ENCODE measurements around the gene ABL2.
"Not testable (repeated sequence)": the region's sequence is repeated elsewhere in the genome, so short reads cannot be mapped to it uniquely, and the experiment has no call there.

Gene ABL2

GRCh38 chr1:179253286-179253972 lies 24.0 kb upstream of the ABL2 start:
- TF ChIP-seq CTCF (conservative IDR thresholded peaks at IDR 0.05; ENCODE audit: low read length): no peak
- H3K4me3 ChIP-seq (ENCODE audit: low read length): no peak overlapping the region
- peak; percentile 33 for DNase-seq (ENCODE audit: low read depth)

- no peak for DNase-seq (ENCODE audit: low read depth)
- TF ChIP-seq CTCF (conservative IDR thresholded peaks at IDR 0.05; ENCODE audit: low read length): no peak
- no peak overlapping the region for H3K4me3 ChIP-seq (ENCODE audit: low read length)
Measured at GRCh38 chr1:179252606-179253005, 23.1 kb upstream of the ABL2 start.

- H3K4me3 ChIP-seq (ENCODE audit: low read length): no peak overlapping the region
- peak; percentile 63 for DNase-seq (ENCODE audit: low read depth)
- peak; percentile 70 for TF ChIP-seq CTCF (conservative IDR thresholded peaks at IDR 0.05; ENCODE audit: low read length)
Measured at GRCh38 chr1:179251675-179252074, 22.2 kb upstream of the ABL2 start.

DNA sequence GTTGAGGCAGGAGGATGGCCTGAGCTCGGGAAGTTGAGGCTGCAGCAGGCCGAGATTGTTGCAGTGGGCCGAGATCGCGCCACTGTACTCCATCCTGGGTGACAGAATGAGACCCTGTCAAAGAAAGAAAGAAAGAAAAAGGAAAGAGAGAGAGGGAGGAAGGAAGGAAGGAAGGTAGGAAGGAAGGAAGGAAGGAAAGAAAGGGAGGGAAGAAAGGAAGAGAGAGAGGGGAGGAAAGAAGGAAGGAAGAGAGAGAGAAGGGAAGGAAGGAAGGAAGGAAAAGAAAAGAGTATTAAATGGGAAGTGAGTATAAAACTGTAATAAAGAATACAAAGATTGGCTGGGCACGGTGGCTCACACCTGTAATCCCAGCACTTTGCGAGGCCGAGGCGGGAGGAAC lies 18.4 kb upstream of the ABL2 start:
- DNase-seq (ENCODE audit: low read depth): no peak
- TF ChIP-seq CTCF (conservative IDR thresholded peaks at IDR 0.05; ENCODE audit: low read length): no peak
- no peak overlapping the region for H3K4me3 ChIP-seq (ENCODE audit: low read length)

GRCh38 chr1:179245426-179245825 lies 15.9 kb upstream of the ABL2 start:
- DNase-seq (ENCODE audit: low read depth); H3K4me3 ChIP-seq (ENCODE audit: low read length): not testable (repeated sequence)

GRCh38 chr1:179241530-179242097 lies 12.1 kb upstream of the ABL2 start:
- H3K4me3 ChIP-seq (ENCODE audit: low read length): no peak overlapping the region
- DNase-seq (ENCODE audit: low read depth): no peak
- no peak for TF ChIP-seq CTCF (conservative IDR thresholded peaks at IDR 0.05; ENCODE audit: low read length)

GRCh38 chr1:179237222-179237621 lies 7.7 kb upstream of the ABL2 start:
- H3K4me3 ChIP-seq (ENCODE audit: low read length): no peak overlapping the region
- DNase-seq (ENCODE audit: low read depth): no peak
- no peak for TF ChIP-seq CTCF (conservative IDR thresholded peaks at IDR 0.05; ENCODE audit: low read length)

Data from AG10803 (cell line).